Fibroblast of skin of left biceps (primary cell): ENCODE results near the gene DUSP12.
"Not testable (repeated sequence)": the region's sequence is repeated elsewhere in the genome, so short reads cannot be mapped to it uniquely, and the experiment has no call there.

Source experiments
- DNase-seq, 2 experiments: peaks; one replicate each; pipeline ENCODE4 v3.0.0-alpha.2; 2013; ENCODE audit warnings: low read depth in 2 of 2

Gene DUSP12

DNA sequence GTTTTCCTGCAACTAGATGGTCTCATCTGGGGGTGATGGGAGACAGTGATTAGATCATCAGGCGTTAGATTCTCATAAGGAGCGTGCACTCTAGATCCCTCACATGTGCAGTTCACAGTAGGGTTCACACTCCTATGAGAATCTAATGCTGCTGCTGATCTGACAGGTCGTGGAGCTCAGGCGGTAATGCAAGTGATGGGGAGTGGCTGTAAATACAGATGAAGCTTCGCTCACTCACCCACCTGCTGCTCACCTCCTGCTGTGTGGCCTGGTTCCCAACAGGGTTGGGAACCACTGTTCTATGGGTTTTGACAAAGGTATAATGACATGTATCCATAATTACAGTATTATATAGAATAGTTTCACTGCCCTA is 20.1 kb downstream of the DUSP12 start:
- DNase-seq: not testable (repeated sequence)

DNA sequence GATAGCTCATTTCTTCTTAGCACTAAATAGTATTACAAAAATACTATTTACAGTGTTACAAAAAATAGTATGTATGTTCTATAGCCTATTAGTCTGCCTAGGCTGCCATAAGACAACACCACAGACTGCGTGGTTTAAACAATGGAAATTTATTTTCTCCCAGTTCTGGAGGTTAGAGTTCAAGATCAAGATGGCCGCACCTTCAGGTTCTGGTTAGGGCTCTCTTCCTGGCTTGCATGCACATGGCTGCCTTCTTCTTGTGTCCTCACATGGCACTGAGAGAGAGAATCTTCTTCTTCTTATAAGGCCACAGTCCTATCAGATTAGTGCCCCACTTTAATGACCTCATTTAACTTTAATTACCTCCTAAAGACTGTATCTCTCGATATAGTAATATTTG is 20.7 kb downstream of the DUSP12 start:
- no peak for DNase-seq

DNA sequence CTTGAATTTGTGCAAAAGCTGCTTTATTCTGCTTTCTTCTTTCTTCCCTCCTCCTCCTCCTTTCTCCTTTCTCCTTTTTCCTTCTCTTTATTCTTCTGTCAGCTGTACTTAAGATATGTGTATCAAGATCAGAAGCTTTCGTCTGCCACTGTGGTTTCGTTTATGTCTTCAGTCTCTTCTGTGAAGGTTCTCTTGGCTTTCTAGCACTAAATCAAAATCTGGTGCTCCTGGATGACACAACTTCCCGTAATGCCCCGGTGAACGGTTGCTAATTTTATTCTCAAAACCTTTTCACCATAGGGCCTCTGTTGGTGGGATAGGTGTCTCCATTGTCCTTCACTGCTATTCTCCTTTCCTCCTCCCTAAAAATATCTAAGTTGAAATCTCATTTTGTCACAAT is 21.6 kb downstream of the DUSP12 start:
- DNase-seq: no peak

GRCh38 chr1:161771973-161772372 is 22.4 kb downstream of the DUSP12 start:
- no peak for DNase-seq

DNA sequence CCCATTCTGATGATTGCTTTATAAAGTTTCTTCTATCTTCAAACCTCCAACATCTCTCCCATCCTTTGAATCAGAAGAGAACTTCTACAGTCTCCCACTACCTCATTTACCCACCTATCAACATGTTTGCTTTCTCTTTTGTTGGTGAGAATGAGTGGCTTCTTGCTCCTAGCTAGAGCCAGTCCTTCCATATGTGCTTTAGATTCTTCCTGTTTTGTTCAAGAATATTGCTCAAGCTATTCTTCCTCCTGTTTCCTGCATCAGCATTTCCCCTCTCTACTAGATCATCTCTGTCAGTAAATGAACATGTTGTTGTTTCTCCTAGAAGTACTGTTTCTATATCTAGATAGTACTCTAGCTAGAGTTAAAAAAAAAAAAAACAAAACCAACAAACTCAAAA is 22.8 kb downstream of the DUSP12 start:
- DNase-seq: no peak

- DNase-seq: no peak
These were observed 24.2 kb downstream of the DUSP12 start for GRCh38 chr1:161773791-161774190.

DNA sequence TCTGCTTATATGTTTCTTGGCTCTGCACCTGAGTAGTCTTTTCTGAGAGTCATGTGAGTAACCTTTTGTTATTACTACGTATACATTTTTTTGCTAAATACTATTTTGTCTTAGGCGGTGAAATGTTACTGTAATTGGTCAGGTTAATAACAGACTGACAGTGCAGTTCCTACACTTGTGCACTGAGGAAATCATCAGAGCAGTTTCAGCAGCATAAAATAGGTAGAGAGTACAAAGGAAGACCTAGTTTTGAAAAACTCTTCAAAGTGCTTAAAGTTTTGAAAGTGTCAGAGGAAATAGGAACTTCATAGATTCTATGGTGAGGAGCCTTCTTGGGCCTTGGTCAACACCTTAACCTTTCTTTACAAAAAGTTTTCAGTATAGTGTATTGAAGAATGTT is 27.7 kb downstream of the DUSP12 start:
- no peak for DNase-seq

GRCh38 chr1:161778522-161778921 is 28.9 kb downstream of the DUSP12 start:
- no peak for DNase-seq

DNA sequence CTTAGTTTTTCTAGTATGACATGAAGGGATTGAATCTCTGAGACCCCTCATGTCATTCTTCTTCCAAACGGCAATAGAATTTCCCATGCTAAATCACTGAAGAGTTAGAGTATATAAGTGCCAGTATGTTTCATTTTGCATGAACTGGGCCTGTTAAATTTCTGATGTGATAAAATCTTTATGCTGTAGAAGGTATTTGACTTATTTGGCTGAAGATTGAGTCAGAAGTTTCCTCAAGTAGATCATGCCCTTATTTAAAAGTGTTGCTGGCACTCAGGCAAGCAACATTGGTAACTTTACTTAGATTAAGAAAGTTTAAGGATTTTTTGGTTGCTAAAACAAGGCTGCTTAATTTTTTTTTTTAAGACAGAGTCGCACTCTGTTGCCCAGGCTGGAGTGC is 29.8 kb downstream of the DUSP12 start:
- DNase-seq: no peak

- no peak for DNase-seq
These were observed 32.4 kb downstream of the DUSP12 start for GRCh38 chr1:161781995-161782394.

GRCh38 chr1:161782886-161783285 is 33.3 kb downstream of the DUSP12 start:
- DNase-seq: no peak

DNA sequence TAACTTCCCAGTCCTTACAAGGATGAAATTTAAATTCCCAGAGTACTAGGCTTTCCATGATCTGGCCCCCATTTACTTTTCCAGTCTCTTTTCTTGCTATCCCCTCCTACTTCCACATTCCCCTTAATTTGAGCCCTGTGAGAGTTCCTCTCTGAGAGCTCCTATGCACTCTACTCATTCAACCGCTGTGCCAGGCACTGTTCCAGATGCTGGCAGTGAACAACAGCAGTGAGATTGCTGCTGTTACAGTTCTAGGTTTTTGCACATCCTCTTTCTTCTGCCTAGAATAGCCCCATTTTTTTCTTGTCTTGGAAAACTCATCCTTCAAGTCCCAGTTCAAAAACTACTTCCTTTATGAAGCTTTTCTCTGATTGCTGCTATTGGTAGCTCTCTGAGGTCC is 35.4 kb downstream of the DUSP12 start:
- no peak for DNase-seq

DNA sequence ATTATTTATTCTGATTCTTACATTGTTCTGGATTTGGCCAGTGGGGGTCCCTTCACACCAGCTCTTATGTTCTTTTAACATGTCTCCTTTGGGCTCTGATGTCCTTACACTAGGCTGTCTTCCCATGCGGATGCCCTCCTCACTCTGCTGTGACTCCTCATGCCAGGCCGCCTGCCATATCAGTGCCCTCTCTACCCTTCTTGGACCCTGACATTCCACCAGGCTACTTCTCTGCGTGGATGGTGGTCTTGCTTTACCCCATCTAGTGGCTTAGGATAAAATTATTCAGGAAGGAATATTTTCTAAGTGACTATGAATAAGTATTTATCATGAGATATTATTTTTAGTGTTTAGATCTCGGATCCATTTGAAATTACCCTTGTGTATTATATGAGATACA is 37.8 kb downstream of the DUSP12 start:
- DNase-seq: no peak

- no peak for DNase-seq
These were observed 41.2 kb downstream of the DUSP12 start for GRCh38 chr1:161790587-161791317.

GRCh38 chr1:161791904-161792655 is 42.5 kb downstream of the DUSP12 start:
- DNase-seq: no peak

- DNase-seq: peak; percentile 62 to 69
These were observed 43.2 kb downstream of the DUSP12 start for GRCh38 chr1:161792740-161793139.

GRCh38 chr1:161799792-161800191 is 50.2 kb downstream of the DUSP12 start:
- DNase-seq: no peak

- no peak for DNase-seq
These were observed 52.4 kb downstream of the DUSP12 start for GRCh38 chr1:161801955-161802354.

- DNase-seq: no peak
These were observed 53.6 kb downstream of the DUSP12 start for GRCh38 chr1:161803181-161803580.

DNA sequence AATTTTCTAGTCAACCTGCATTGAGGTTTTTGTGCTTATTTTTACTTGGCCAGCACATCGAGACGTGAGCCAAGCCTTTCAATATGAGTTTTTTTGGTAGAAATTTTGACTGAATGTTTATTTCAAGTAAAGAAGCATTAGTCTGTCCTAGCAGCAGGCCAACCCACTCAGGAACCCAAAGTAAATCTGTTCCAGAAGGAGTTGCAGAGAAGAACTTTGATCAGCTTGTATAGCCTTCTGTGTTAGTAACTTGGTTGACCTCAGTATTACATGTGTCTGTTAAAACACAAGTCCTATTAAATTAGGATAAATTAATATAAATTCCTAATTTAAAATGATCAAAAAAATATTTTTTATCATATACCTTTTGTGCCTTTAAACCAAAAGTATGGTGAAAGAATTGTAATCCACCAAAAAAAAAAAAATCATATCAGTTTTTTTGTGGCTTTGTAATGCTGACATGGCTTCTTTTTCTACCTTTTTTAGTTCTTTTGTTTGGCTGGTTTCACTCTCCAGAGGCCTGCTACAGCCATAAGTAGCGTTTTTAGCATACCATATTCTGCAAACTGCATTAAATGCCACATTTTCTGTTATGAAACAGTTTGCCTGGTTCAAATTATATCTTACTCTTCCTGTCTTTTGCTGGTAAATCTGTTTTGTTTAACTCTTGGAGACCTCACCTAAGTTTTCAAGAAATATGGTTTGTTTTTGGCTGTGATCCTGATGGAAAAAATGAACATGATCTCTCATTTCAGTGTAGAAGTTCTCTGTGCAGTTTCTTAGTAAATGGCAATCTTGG is 56.0 kb downstream of the DUSP12 start:
- DNase-seq: peak; percentile 70 to 77
